ENCODE measurements around the gene TRPT1.

Gene TRPT1, protein sequence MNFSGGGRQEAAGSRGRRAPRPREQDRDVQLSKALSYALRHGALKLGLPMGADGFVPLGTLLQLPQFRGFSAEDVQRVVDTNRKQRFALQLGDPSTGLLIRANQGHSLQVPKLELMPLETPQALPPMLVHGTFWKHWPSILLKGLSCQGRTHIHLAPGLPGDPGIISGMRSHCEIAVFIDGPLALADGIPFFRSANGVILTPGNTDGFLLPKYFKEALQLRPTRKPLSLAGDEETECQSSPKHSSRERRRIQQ

GRCh38 chr11:64225608-64226506 is at the start of gene TRPT1, which contains the start of gene NUDT22:
TSS of gene TRPT1 (minus strand) at chr11:64226186. CDS start at chr11:64225860, 326 bp downstream.
TSS of gene NUDT22 (plus strand) at chr11:64226274. CDS start at chr11:64226653, 379 bp downstream.
- DNase-seq = peak; percentile 56 to 76

DNA sequence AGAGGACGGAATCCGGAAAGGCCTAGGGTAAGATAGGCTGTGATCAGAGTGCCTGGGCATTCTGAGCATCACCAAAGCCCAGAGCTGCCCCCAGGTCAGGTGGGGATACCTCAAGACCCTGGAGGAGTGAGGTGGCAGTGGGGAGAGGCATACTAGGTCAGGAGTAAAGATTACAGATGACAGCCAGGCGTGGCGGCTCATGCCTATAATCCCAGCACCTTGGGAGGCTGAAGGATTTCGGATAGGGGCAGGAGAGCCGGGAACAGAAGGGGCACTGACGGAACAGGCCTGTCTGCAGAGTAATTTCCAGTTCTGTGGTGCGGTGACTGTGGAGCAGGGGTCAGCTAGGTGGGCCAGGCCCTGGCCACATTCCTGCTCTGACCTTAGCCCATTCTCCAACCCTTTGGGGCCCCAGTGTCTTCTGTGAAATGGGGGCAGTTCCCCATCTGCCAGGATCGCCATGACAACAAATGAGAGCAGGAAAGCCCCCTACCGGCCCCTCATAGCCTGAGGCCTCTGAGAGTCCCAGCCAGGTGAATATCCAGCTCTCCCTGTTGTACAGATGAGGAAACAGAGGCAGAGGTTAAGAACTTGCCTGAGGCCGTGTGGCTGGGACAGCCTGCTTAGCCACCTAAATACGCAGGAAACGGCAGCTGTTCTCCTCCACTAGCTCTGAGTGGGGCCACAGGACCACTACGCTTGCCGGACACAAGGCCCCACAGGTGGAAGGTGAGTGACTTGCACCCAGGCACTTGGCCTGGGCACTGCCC is 49.2 kb upstream of the TRPT1 start:
- no peak for DNase-seq

- DNase-seq = peak; percentile 97 to 98
These were observed 43.7 kb upstream of the TRPT1 start for GRCh38 chr11:64269540-64270220.

- DNase-seq = no peak
These were observed 43.0 kb upstream of the TRPT1 start for GRCh38 chr11:64268893-64269539.

DNA sequence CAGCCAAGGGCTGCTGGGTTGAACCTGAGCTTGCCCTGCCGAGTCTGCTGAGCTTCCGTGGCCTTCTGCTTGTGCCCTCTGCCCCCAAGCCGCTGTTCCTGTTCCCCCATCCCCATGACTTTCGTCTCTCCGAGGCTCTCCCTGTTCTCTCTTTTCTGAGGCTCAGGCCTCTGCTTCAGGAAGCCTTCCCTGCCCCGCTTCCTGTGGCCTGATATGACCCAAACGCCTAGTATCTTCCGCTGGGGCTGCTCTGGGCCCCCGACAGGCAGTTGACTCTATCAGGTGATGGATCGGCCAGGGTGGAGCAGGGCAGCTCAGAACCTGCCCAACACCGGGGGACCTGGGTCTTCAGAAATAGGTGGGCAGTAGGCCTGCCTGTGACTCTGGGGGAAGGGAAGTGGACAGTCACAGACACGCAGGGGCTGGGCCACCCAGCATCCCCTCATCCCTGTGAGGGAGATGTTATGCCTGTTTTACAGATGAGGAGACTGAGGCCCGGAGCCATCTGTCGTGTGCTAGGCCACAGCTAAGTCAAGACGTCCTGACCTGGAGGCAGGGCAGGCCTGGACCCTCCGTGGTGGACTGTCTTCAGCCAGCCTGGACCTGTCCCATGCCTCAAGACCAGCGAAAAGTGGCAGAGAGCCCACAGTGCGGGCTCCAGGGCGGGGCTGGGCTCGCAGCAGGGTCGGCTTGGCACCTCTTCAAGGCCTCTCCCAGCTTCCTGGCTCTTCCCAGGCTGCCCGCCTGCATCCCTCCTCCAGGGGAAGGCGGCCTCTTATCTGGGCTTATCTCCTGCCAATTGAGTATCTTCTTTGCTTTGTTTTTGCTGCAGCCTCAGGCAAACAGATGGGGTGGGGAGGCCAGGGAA is 42.3 kb upstream of the TRPT1 start:
- DNase-seq = no peak

- no peak for DNase-seq
These were observed 41.4 kb upstream of the TRPT1 start for GRCh38 chr11:64267207-64267945.

DNA sequence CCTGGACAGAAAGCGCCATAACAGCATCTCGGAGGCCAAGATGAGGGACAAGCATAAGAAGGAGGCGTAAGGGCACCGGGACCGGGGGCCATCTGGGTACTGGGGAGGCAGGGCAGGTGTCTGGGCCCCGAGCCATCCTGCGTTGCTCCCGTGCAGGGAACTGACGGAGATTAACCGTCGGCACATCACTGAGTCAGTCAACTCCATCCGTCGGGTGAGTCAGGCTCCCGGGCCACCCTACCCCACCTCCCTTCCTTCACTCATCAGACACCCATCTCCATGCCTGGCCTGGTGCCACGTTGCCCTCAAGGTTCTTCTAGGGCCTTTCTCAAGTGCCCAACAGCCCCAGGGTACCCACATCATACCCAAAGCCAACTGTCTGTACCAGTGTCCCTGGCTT is 40.4 kb upstream of the TRPT1 start:
- no peak for DNase-seq

GRCh38 chr11:64265176-64266160 is 39.5 kb upstream of the TRPT1 start:
- no peak for DNase-seq

DNA sequence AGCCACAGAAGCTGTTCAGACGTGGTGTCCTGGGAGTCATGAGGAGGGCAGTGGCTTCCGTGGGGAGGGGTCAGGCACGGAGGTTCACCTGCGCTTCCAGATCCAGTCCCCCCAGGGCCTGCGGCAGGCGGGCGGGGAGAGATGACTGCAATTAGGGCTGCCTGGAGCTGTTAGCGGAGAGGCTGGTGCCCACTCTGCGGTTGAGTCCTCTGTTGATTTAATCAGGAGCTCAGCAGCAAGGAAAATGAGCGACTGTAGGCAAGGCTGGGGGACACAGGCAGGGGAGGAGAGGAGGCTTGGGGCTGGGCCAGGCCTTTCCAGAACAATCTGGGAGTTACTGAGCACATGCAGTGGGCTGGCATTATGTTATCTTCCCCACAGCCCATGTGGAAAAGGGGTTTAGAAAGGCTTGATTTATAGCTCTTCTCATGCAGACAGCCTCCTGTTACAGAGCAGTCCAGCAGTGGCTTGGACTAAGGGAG is 38.4 kb upstream of the TRPT1 start:
- no peak for DNase-seq

- no peak for DNase-seq
These were observed 37.9 kb upstream of the TRPT1 start for GRCh38 chr11:64263947-64264317.

DNA sequence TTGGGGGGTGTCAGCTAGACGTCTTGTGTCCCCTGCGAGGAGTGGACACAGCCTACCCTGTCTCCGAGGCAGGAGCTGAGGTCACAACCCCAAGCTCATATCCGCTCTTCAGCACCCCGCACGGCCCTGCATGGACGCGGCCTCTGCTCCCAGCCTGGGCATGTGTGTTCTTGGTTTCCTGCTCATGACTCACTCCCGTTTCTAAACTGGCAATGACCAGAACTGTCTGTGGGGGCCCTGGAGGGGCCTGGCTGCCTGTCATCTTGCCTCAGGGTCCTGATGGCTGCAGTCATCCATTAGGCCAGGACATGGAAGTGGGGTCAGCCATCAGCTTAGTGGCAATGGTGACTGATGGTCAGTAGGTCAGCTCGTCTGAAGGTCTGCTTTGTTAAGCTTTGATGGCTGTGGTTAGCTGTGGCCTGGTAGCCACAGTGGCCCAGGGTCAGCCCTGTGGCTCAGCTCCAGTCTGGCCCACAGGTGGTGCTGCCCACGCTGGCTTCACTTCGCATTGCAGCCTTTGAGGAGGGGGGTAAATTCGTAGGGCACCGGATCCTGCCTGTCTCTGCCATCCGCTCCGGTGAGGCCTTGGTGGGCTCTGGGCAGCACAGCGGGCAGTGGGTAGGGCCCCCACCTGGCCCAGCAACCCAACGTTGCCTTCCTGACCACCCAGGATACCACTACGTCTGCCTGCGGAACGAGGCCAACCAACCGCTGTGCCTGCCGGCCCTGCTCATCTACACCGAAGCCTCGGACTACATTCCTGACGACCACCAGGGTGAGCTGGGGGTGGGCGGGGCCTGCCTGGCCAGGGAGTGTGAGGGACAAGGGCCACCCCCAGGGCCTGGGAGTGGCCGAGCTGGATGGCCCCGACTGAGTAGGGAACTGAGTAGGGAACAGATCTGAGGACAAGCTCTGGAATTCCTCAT is 37.3 kb upstream of the TRPT1 start:
- DNase-seq = no peak

DNA sequence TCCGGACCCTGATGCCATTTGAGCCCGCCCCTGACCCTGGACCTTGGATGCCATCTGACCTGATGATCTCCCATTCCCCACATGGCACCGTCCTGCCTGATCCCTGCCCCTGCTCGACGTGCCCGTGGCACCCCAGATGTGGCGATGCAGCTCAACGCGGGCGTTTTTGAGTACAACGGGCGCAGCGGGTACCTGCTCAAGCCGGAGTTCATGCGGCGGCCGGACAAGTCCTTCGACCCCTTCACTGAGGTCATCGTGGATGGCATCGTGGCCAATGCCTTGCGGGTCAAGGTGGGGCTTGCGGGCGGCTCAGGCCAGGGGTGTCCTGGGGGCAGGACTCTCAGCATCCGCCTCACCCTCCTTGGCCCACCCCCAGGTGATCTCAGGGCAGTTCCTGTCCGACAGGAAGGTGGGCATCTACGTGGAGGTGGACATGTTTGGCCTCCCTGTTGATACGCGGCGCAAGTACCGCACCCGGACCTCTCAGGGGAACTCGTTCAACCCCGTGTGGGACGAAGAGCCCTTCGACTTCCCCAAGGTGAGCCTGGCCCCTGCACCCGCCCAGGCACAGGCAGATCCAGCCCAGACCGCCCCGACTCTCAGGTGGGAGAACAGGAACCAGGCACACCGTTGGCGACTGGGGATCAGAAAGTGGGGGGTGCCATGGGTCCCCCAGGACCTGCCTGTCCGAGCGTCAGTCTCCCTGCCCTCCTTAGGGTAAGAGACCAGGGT is 36.5 kb upstream of the TRPT1 start:
- no peak for DNase-seq

- DNase-seq = no peak
These were observed 35.6 kb upstream of the TRPT1 start for GRCh38 chr11:64261556-64262080.

DNA sequence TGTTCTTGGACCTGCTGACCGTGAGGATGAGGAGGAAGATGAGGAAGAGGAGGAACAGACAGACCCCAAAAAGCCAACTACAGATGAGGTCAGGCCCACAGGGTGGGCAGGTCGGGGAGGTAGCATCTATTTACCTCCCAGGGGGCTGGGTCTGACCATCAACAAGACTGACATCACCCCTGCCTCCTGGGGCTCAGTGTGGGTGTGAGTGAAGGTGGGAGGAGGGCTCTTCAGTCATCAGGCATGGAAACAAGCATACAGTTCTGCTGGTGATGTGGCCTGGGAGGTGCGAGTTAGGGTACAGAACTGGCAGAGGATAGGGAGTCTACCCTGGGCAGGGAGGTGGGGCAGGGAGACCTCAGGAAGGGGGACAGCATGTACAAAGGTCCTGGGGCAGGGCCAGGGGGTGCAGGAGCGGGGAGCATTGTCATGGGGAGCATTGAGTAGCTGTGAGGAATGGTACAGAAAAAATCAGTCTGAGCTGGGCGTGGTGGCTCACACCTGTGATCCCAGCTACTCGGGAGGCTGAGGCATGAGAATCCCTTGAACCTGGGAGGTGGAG is 34.2 kb upstream of the TRPT1 start:
- no peak for DNase-seq

DNA sequence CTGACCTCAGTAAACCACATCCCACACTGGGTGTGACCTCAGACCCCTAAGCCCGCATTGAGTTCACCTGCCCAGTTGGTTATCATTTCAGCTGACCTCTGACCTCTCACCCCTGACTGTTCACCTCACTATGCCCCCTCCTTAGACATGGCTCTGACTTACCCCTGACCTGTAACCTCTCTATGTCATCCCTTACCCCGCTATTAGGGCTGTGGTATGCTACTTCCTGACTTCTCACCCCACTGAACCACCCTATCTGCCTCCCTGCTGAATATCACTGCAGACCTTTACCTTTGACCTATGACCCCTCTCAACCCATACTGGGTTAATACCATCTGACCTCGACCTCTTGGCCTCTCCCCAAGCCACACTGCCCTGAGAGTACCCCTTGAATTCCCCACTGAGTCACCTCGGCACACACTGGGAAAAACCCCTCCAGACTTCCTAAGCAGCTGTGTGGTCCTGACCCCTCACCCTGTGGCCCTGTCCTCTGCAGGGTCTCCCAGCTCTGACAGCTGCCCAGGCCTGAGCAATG is 33.6 kb upstream of the TRPT1 start:
- DNase-seq = no peak

- DNase-seq = no peak
These were observed 33.1 kb upstream of the TRPT1 start for GRCh38 chr11:64258946-64259532.

All from NCI-H187 (cell line).